HCT116 (cell line): ENCODE data around the gene MDM2. TPM values are rescaled to one million over a fixed set of nuclear protein-coding genes. Genes with fewer than 3 reads are reported as not detected.
"Not testable (repeated sequence)": the region's sequence is repeated elsewhere in the genome, so short reads cannot be mapped to it uniquely, and the experiment has no call there.

ENCODE experiments used
- ATAC-seq: fragments of 200-7000 bp; cut with Tn5 transposase; 2 replicates; pipeline ENCODE4 v1.9.1; 2020; ENCODE audit warnings: mild to moderate bottlenecking, moderate library complexity
- BruUV-seq: library from RNA; stranded (reverse); fragments of 400-500 nt; replicated peaks from 2 replicates; lab custom pipeline; 2021; lab: Mats Ljungman, UMichigan
- CTCF ChIA-PET: fragments of 300-600 bp; sonication (Branson Sonifier 250); formaldehyde crosslinking; loops from one replicate; lab custom pipeline; 2021; ENCODE audit warnings: antibody characterized with exemption; lab: Charles Lee
- POLR2A ChIA-PET: fragments of 300-600, 350-600 bp; sonication (Branson Sonifier 250); formaldehyde crosslinking; loops from one replicate; lab custom pipeline; 2021; ENCODE audit warnings: antibody characterized with exemption; lab: Charles Lee
- RAD21 ChIA-PET, 2 experiments: fragments of 300-600 bp; sonication (Branson Sonifier 250); formaldehyde crosslinking; loops; one replicate each; lab custom pipeline; 2023; ENCODE audit warnings: low total read pairs in 2 of 2; ENCODE audit not compliant: uncharacterized antibody in 2 of 2, unreplicated experiment in 2 of 2, low non-redundant PET in 1 of 2; lab: Charles Lee
- DNase-seq: peaks from one replicate; pipeline ENCODE4 v3.0.0-alpha.2; 2010; ENCODE audit warnings: low read depth, low spot score
- H2AFZ ChIP-seq: fragments of 200-600 bp; shearing (Covaris generic), sonication (generic); 2 replicates; pipeline ENCODE4 v1.6.1; 2017; ENCODE audit warnings: low read depth, mixed run types, mixed read lengths, antibody characterized with exemption, low read length; ENCODE audit not compliant: poor library complexity, severe bottlenecking
- H3K27ac ChIP-seq: 2 replicates; pipeline ENCODE4 v1.5.1; 2012; ENCODE audit warnings: low read depth, low read length
- H3K27me3 ChIP-seq: fragments of 200-600 bp; sonication (generic); 2 replicates; pipeline ENCODE4 v1.6.1; 2016; ENCODE audit warnings: mixed run types, low read length, mixed read lengths; ENCODE audit not compliant: insufficient read depth
- H3K36me3 ChIP-seq, 2 experiments: fragments of 200-500 bp in 1 of 2; fragments of 200-600 bp in 1 of 2; sonication (Bioruptor generic) in 1 of 2; sonication (generic) in 1 of 2; 2 replicates each; pipeline versions ENCODE4 v1.5.1 to v1.6.1; 2014 to 2016; ENCODE audit warnings: low read length in 2 of 2, inconsistent platforms in 1 of 2, mixed read lengths in 1 of 2, mixed run types in 1 of 2; ENCODE audit not compliant: insufficient read depth in 2 of 2, control insufficient read depth in 1 of 2
- H3K4me1 ChIP-seq, 2 experiments: fragments of 200-600 bp in 1 of 2; sonication (generic) in 1 of 2; 2 replicates each; pipeline versions ENCODE4 v1.5.1 to v1.6.1; 2012 to 2017; ENCODE audit warnings: low read length in 2 of 2, inconsistent platforms in 1 of 2, mild to moderate bottlenecking in 1 of 2, mixed read lengths in 1 of 2, mixed run types in 1 of 2, moderate library complexity in 1 of 2; ENCODE audit not compliant: insufficient read depth in 2 of 2, control insufficient read depth in 1 of 2
- H3K4me2 ChIP-seq: fragments of 200-600 bp; sonication (generic); 2 replicates; pipeline ENCODE4 v1.6.1; 2017; ENCODE audit warnings: mixed run types, low read length, mixed read lengths
- H3K4me3 ChIP-seq, 2 experiments: fragments of 200-600 bp in 1 of 2; sonication (generic) in 1 of 2; replicated peaks in 1 of 2; 2 replicates each; pipeline ENCODE4 v1.5.1; 2011 to 2016; ENCODE audit warnings: low read length in 2 of 2, control low read depth in 1 of 2, low read depth in 1 of 2, mild to moderate bottlenecking in 1 of 2, mixed read lengths in 1 of 2, mixed run types in 1 of 2
- H3K79me2 ChIP-seq: fragments of 200-600 bp; sonication (generic); 2 replicates; pipeline ENCODE4 v1.6.1; 2017; ENCODE audit warnings: mild to moderate bottlenecking, mixed run types, low read length, moderate library complexity, mixed read lengths; ENCODE audit not compliant: insufficient read depth
- H3K9ac ChIP-seq: fragments of 200-600 bp; sonication (generic); 2 replicates; pipeline ENCODE4 v1.6.1; 2016; ENCODE audit warnings: low read length, mixed read lengths
- H3K9me2 ChIP-seq: fragments of 200-600 bp; sonication (generic), shearing (Covaris generic); 2 replicates; pipeline ENCODE4 v1.6.1; 2017; ENCODE audit warnings: mixed run types, mild to moderate bottlenecking, moderate library complexity; ENCODE audit not compliant: insufficient read depth
- H3K9me3 ChIP-seq, 2 experiments: fragments of 200-500 bp in 1 of 2; fragments of 200-600 bp in 1 of 2; sonication (Bioruptor generic) in 1 of 2; sonication (generic) in 1 of 2; 2 replicates each; pipeline ENCODE4 v1.6.1; 2014 to 2017; ENCODE audit warnings: low read length in 2 of 2, mixed read lengths in 2 of 2, inconsistent platforms in 1 of 2, low read depth in 1 of 2, mild to moderate bottlenecking in 1 of 2, mixed run types in 1 of 2, moderate library complexity in 1 of 2; ENCODE audit not compliant: control insufficient read depth in 1 of 2, insufficient read depth in 1 of 2
- H4K20me1 ChIP-seq: fragments of 200-600 bp; sonication (generic), shearing (Covaris generic); 2 replicates; pipeline ENCODE4 v1.6.1; 2017; ENCODE audit warnings: mixed run types, mild to moderate bottlenecking, moderate library complexity; ENCODE audit not compliant: insufficient read depth
- CTCF ChIP-seq, 3 experiments: fragments of 200-600 bp in 1 of 3; sonication (generic) in 1 of 3; IDR thresholded peaks in 2 of 3; conservative IDR thresholded peaks in 1 of 3; 2 replicates each; pipeline ENCODE4 v1.5.1; 2012 to 2017; ENCODE audit warnings: low read depth in 2 of 3, low read length in 2 of 3, antibody characterized with exemption in 1 of 3, borderline replicate concordance in 1 of 3, control low read depth in 1 of 3, mild to moderate bottlenecking in 1 of 3, mixed read lengths in 1 of 3, mixed run types in 1 of 3, moderate library complexity in 1 of 3; ENCODE audit not compliant: insufficient read depth in 1 of 3
- EGR1 ChIP-seq: IDR thresholded peaks from 2 replicates; pipeline ENCODE4 v1.6.1; 2012; ENCODE audit warnings: low read depth
- ELF1 ChIP-seq: IDR thresholded peaks from 2 replicates; pipeline ENCODE4 v1.6.1; 2012; ENCODE audit warnings: low read depth, borderline replicate concordance
- EZH2phosphoT487 ChIP-seq: fragments of 200-600 bp; IDR thresholded peaks from 2 replicates; pipeline ENCODE4 v1.6.1; 2018; ENCODE audit warnings: antibody characterized with exemption, borderline replicate concordance
- MAX ChIP-seq: IDR thresholded peaks from 2 replicates; pipeline ENCODE4 v1.6.1; 2012
- POLR2A ChIP-seq: IDR thresholded peaks from 2 replicates; pipeline ENCODE4 v1.7.0; 2011; ENCODE audit warnings: borderline replicate concordance; ENCODE audit not compliant: insufficient read depth, insufficient read length; ENCODE audit errors: extremely low read depth
- POLR2AphosphoS5 ChIP-seq: IDR thresholded peaks from 2 replicates; pipeline ENCODE4 v1.6.1; 2011; ENCODE audit warnings: mild to moderate bottlenecking, low read depth, low read length, moderate library complexity
- YY1 ChIP-seq: IDR thresholded peaks from 2 replicates; pipeline ENCODE4 v1.6.1; 2011; ENCODE audit warnings: low read length, low read depth, moderate library complexity, mild to moderate bottlenecking; ENCODE audit not compliant: insufficient replicate concordance; ENCODE audit errors: extremely low read depth
- ZBTB33 ChIP-seq: IDR thresholded peaks from 2 replicates; pipeline ENCODE4 v1.6.1; 2011; ENCODE audit warnings: mild to moderate bottlenecking, low read length, moderate library complexity; ENCODE audit not compliant: insufficient replicate concordance; ENCODE audit errors: extremely low read depth
- ZFX ChIP-seq: fragments of 450-650 bp; IDR thresholded peaks from 2 replicates; pipeline ENCODE4 v1.6.1; 2017
- ZNF274 ChIP-seq: fragments of 200-500 bp; sonication (Bioruptor generic); IDR thresholded peaks from 2 replicates; pipeline ENCODE4 v1.6.1; 2014; ENCODE audit warnings: mild to moderate bottlenecking, low read depth, low read length, inconsistent platforms
- intact Hi-C: fragments of 100-400 bp; cut with micrococcal nuclease; formaldehyde crosslinking; loops from 2 replicates; pipeline ENCODE4 v1.10.0; 2022
- total RNA-seq: library from RNA; stranded (reverse); gene quantifications from one replicate; pipeline ENCODE4 v1.2.1, GENCODE V29; 2021; ENCODE audit not compliant: unreplicated experiment

MDM2 gene
- total RNA-seq, 1 experiment from 2014 or later = 170 TPM

GRCh38 chr12:68806488-68807237 lies 1.3 kb upstream of the MDM2 start:
- Histone ChIP-seq H3K36me3 (no peaks in the 10 kb centered on the region), H4K20me1 (no peaks in the 10 kb centered on the region), H3K9ac (peak overlapping the region; percentile 100), H3K4me3 (peak overlapping the region in 1 of 2 experiments; percentile 96; a peak in 2 of 4 replicates), H3K27ac (peak overlapping the region; percentile 99; the same call in 1 of the 2 replicates), H3K27me3 (no peaks in the 10 kb centered on the region), H3K79me2 (peaks cover 37% of the 10 kb centered on the region)
- RAD21 ChIA-PET = no interaction called here
- intact Hi-C loops = loop anchor here (5.0 kb wide), 1 partner anchor 474 kb away; the partner anchor contains the start of gene MDM1
- TF ChIP-seq MAX (no peak), EZH2phosphoT487 (no peak), ELF1 (no peak), EGR1 (no peak), YY1 (no peak), ZNF274 (no peak), POLR2A (no peak), POLR2AphosphoS5 (no peak), CTCF (IDR thresholded peaks at IDR 0.05 in 2 of 3, conservative IDR thresholded peaks at IDR 0.05 in 1 of 3; ENCODE audit: borderline replicate concordance in 1 of 3, insufficient read depth in 1 of 3, low read depth in 2 of 3, low read length in 2 of 3) (no peak), ZFX (no peak), ZBTB33 (no peak)
- TF ChIP-seq, all 23 proteins: peak for 0
- POLR2A ChIA-PET = interaction anchor here (1.7 kb wide), 1 partner anchor 13 kb away, joined by 7 read pairs; no protein-coding TSS in a partner anchor
- peaks cover 14 to 39% of the 10 kb centered on the region in 2 experiments; a peak in 3 of 4 replicates for H3K4me1 ChIP-seq
- peak overlapping the region; percentile 86 for H2AFZ ChIP-seq
- ATAC-seq (no peak), DNase-seq (no peak)
- H3K9me2 ChIP-seq = no peaks in the 10 kb centered on the region
- peak overlapping the region; percentile 84 for H3K4me2 ChIP-seq
- no TSS peak for BruUV-seq
- H3K9me3 ChIP-seq = no peaks in the 10 kb centered on the region
- CTCF ChIA-PET = interaction anchor here (1.1 kb wide), 1 partner anchor 92 kb away, joined by 4 read pairs; no protein-coding TSS in a partner anchor

GRCh38 chr12:68807274-68807575 lies 752 bp upstream of the MDM2 start:
- peak overlapping the region; percentile 84 for H3K4me2 ChIP-seq
- peaks cover 9 to 34% of the 10 kb centered on the region in 2 experiments; a peak in 3 of 4 replicates for H3K4me1 ChIP-seq
- BruUV-seq, H4K20me1 ChIP-seq, H3K27me3 ChIP-seq, H3K36me3 ChIP-seq, DNase-seq, H3K9me2 ChIP-seq, H3K9me3 ChIP-seq, RAD21 ChIA-PET: not testable (repeated sequence)
- H3K4me3 ChIP-seq = peak overlapping the region; percentile 95 to 96
- intact Hi-C loops = loop anchor here (5.0 kb wide), 1 partner anchor 475 kb away; the partner anchor contains the start of gene MDM1
- H3K9ac ChIP-seq = peak overlapping the region; percentile 100
- H3K27ac ChIP-seq = peak overlapping the region; percentile 99
- ChIA-PET CTCF (interaction anchor here (1.1 to 2.4 kb wide), 7 partner anchors 10 to 473 kb away, joined by 3 to 12 read pairs (median 4); partner anchors contain the start of gene SLC35E3), POLR2A (interaction anchor here (1.7 to 1.8 kb wide), 2 partner anchors 13 to 23 kb away, joined by 4 to 7 read pairs; no protein-coding TSS in a partner anchor)
- ATAC-seq = peak; percentile 9
- H3K79me2 ChIP-seq = peaks cover 43% of the 10 kb centered on the region
- peak overlapping the region; percentile 86 for H2AFZ ChIP-seq
